ENCODE results near the gene FAM168B.
"Not testable (repeated sequence)": the region's sequence is repeated elsewhere in the genome, so short reads cannot be mapped to it uniquely, and the experiment has no call there.

Gene FAM168B

DNA sequence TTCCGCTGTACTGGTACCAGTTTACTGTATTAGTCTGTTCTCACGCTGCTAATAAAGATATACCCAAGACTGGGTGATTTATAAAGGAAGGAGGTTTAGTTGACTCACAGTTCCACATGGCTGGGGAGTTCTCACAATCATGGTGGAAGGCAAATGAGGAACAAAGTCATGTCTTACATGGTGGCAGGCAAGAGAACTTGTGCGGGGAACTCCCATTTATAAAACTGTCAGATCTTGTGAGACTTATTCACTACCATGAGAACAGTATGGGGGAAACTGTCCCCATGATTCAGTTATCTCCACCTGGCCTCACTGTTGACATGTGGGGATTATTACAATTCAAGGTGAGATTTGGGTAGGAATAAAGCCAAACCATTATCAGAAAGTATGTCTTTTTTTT, 21.7 kb upstream of the FAM168B start:
- peaks cover 26 to 66% of the 10 kb centered on the region in 2 donors for H3K4me1 Mint-ChIP-seq
- DNase-seq; H3K4me3 Mint-ChIP-seq; ATAC-seq (replicated peaks); H3K9me3 Mint-ChIP-seq; H3K27me3 Mint-ChIP-seq: not testable (repeated sequence)
- peak overlapping the region; percentile 47 for H3K27ac Mint-ChIP-seq
- H3K36me3 Mint-ChIP-seq: peaks cover 62 to 76% of the 10 kb centered on the region in 2 donors

GRCh38 chr2:131113566-131114227, 20.4 kb upstream of the FAM168B start:
- Mint-ChIP-seq H3K27ac (peak overlapping the region; percentile 37), H3K36me3 (peaks cover 62 to 75% of the 10 kb centered on the region in 2 donors)

GRCh38 chr2:131112529-131112928, 19.3 kb upstream of the FAM168B start:
- DNase-seq (no peak), ATAC-seq (replicated peaks) (no peak)
- peaks cover 6 to 7% of the 10 kb centered on the region in 2 donors for H3K9me3 Mint-ChIP-seq
- no peak overlapping the region for H3K4me3 Mint-ChIP-seq
- peaks cover 21 to 47% of the 10 kb centered on the region in 2 donors for H3K4me1 Mint-ChIP-seq
- H3K27me3 Mint-ChIP-seq: no peaks in the 10 kb centered on the region
- no peak overlapping the region for H3K27ac Mint-ChIP-seq
- H3K36me3 Mint-ChIP-seq: peaks cover 55 to 67% of the 10 kb centered on the region in 2 donors

More at GRCh38 chr2:131113566-131114227, 20.4 kb upstream of the FAM168B start:
- peaks cover 6 to 7% of the 10 kb centered on the region in 2 donors for H3K9me3 Mint-ChIP-seq
- no peaks in the 10 kb centered on the region for H3K27me3 Mint-ChIP-seq
- ATAC-seq (replicated peaks) (no peak), DNase-seq (no peak)
- no peak overlapping the region for H3K4me3 Mint-ChIP-seq
- H3K4me1 Mint-ChIP-seq: peaks cover 26 to 55% of the 10 kb centered on the region in 2 donors

GRCh38 chr2:131105950-131106801, 12.9 kb upstream of the FAM168B start:
- peaks cover 26 to 50% of the 10 kb centered on the region in 2 donors for H3K4me1 Mint-ChIP-seq
- H3K4me3 Mint-ChIP-seq: peak overlapping the region; percentile 95 to 98
- H3K27me3 Mint-ChIP-seq: no peaks in the 10 kb centered on the region
- ATAC-seq (replicated peaks) (peak; percentile 31), DNase-seq (peak; percentile 20)
- H3K36me3 Mint-ChIP-seq: peaks cover 17 to 26% of the 10 kb centered on the region in 2 donors
- no peaks in the 10 kb centered on the region for H3K9me3 Mint-ChIP-seq
- H3K27ac Mint-ChIP-seq: peak overlapping the region; percentile 97

GRCh38 chr2:131105156-131105949, 12.1 kb upstream of the FAM168B start, which contains the start of gene PLEKHB2:
TSS of gene PLEKHB2 (plus strand) at chr2:131105336. CDS start at chr2:131120942, 15,606 bp downstream.
- H3K27ac Mint-ChIP-seq: peak within 1 kb of the TSS; percentile 97
- H3K36me3 Mint-ChIP-seq: peaks cover 10 to 18% of the 10 kb centered on the region in 2 donors
- H3K4me3 Mint-ChIP-seq: peak within 1 kb of the TSS; percentile 95 to 98
- DNase-seq (peak; percentile 95), ATAC-seq (replicated peaks) (peak; percentile 78 to 85)
- peaks cover 21 to 42% of the 10 kb centered on the region in 2 donors for H3K4me1 Mint-ChIP-seq
- no peaks in the 10 kb centered on the region for H3K9me3 Mint-ChIP-seq
- H3K27me3 Mint-ChIP-seq: no peaks in the 10 kb centered on the region

- peak; percentile 31 for DNase-seq
- H3K27ac Mint-ChIP-seq: peak overlapping the region; percentile 97
These were observed 11.4 kb upstream of the FAM168B start for GRCh38 chr2:131104487-131105155.

DNA sequence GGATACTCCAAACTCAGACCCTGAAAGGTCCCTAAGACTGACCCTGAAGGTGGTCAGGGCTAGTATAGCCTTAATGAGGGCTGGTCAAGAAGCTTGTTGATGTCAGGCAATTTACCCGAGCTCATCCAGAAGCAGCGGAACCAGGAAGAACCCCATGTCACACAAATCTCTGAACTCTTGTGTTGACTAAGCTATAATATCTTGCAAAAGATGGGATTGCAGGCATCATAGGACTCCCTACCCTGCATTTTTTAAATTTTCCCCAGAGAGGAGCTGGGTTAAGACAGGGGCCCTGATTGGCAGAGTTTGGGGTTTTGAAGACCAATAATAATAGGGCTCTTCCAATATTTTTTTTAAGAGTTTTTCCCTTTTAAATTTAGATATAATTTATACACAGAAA, 9.9 kb upstream of the FAM168B start:
- H3K4me1 Mint-ChIP-seq: peaks cover 17 to 37% of the 10 kb centered on the region in 2 donors
- no peak overlapping the region for H3K4me3 Mint-ChIP-seq
- ATAC-seq (replicated peaks): no peak
- peaks cover 6 to 10% of the 10 kb centered on the region in 2 donors for H3K36me3 Mint-ChIP-seq
- no peak for DNase-seq
- no peaks in the 10 kb centered on the region for H3K27me3 Mint-ChIP-seq
- no peaks in the 10 kb centered on the region for H3K9me3 Mint-ChIP-seq
- no peak overlapping the region for H3K27ac Mint-ChIP-seq

More at GRCh38 chr2:131104487-131105155, 11.4 kb upstream of the FAM168B start:
- Mint-ChIP-seq H3K27me3 (no peaks in the 10 kb centered on the region), H3K4me3 (peak overlapping the region; percentile 95 to 98), H3K36me3 (peaks cover 6 to 15% of the 10 kb centered on the region in 2 donors), H3K9me3 (no peaks in the 10 kb centered on the region), H3K4me1 (peaks cover 17 to 37% of the 10 kb centered on the region in 2 donors)
- peak; percentile 77 to 83 for ATAC-seq (replicated peaks)

- no peaks in the 10 kb centered on the region for H3K9me3 Mint-ChIP-seq
- H3K27ac Mint-ChIP-seq: peak overlapping the region; percentile 96
- H3K36me3 Mint-ChIP-seq: no peaks in the 10 kb centered on the region
- DNase-seq (no peak), ATAC-seq (replicated peaks) (no peak)
- H3K27me3 Mint-ChIP-seq: no peaks in the 10 kb centered on the region
- peaks cover 3 to 14% of the 10 kb centered on the region in 2 donors for H3K4me1 Mint-ChIP-seq
- peak overlapping the region; percentile 87 to 90 for H3K4me3 Mint-ChIP-seq
These were observed 1.4 kb upstream of the FAM168B start for GRCh38 chr2:131094463-131095281.

- Mint-ChIP-seq H3K27ac (peak overlapping the region; percentile 96), H3K4me3 (peak overlapping the region; percentile 87 to 90), H3K36me3 (peaks cover 4 to 7% of the 10 kb centered on the region in 2 donors), H3K27me3 (no peaks in the 10 kb centered on the region), H3K4me1 (peaks cover 3 to 14% of the 10 kb centered on the region in 2 donors), H3K9me3 (no peaks in the 10 kb centered on the region)
- ATAC-seq (replicated peaks): peak; percentile 78 to 83
- no peak for DNase-seq
These were observed 619 bp upstream of the FAM168B start for GRCh38 chr2:131093696-131094462.

GRCh38 chr2:131092458-131093005, 728 bp downstream of the FAM168B start:
- no peak for ATAC-seq (replicated peaks)
- H3K27ac Mint-ChIP-seq: peak overlapping the region; percentile 76

DNA sequence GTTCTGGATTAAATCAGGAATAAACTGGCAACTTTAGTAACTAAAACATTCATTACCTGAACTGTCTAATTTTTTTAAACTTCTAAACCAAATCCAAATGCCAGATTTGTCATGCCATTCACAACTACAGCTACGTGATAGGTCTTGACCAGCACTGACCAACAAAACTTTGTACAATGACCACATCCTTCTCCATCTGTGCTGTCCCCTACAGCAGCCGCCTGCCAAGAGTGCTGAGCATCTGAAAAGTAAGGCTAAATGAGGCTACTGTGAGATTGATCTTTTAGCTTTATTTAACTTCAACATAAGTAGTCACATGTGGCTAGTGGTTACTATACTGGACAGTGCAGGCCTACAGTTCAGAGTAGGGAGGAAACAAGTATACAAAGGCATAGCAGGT, 7.6 kb downstream of the FAM168B start:
- H3K27ac Mint-ChIP-seq: peak overlapping the region; percentile 31
- DNase-seq (no peak), ATAC-seq (replicated peaks) (no peak)
- H3K9me3 Mint-ChIP-seq: no peaks in the 10 kb centered on the region
- H3K36me3 Mint-ChIP-seq: peaks cover 29 to 56% of the 10 kb centered on the region in 2 donors
- no peak overlapping the region for H3K4me3 Mint-ChIP-seq
- peaks cover 8 to 30% of the 10 kb centered on the region in 2 donors for H3K4me1 Mint-ChIP-seq
- no peaks in the 10 kb centered on the region for H3K27me3 Mint-ChIP-seq

More at GRCh38 chr2:131092458-131093005, 728 bp downstream of the FAM168B start:
- Mint-ChIP-seq H3K4me3 (peak overlapping the region; percentile 75 to 87), H3K9me3 (no peaks in the 10 kb centered on the region), H3K36me3 (peaks cover 9 to 16% of the 10 kb centered on the region in 2 donors), H3K4me1 (peaks cover 5 to 14% of the 10 kb centered on the region in 2 donors), H3K27me3 (no peaks in the 10 kb centered on the region)
- no peak for DNase-seq

DNA sequence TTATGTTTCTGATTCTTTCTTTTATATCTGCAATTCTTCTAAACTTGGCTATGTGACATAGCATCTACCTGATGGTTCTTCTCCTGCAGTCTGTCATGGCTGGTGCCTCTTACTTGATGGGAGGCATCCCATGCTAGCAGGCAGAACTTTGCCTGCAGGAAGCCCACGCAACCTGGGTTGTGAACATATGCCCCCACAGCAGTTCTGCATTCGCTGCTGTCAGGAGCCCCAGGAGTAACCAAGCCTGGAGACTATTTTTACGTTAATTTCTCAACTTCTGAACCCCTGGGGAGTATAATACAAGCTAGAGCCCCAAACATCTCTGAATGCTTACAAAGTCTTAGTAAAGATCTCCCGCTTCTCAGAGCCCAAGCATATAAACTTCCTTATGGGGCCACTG, 12.1 kb downstream of the FAM168B start:
- Mint-ChIP-seq H3K4me1 (peaks cover 14 to 42% of the 10 kb centered on the region in 2 donors), H3K36me3 (peaks cover 40 to 59% of the 10 kb centered on the region in 2 donors), H3K27ac (no peak overlapping the region), H3K27me3 (no peaks in the 10 kb centered on the region), H3K9me3 (no peaks in the 10 kb centered on the region), H3K4me3 (no peak overlapping the region)
- no peak for DNase-seq
- no peak for ATAC-seq (replicated peaks)

All from stimulated activated naive B cell treated with anti-CD40 and anti-IgM and Interleukin-4, amounts not matched to agents 10 μg/mL and 1 μg/mL and 100 μg/mL, for 72 hours (primary cell).